ENCODE data around the gene CERS6.
A peak's percentile ranks its signal among the peaks of the same experiment; 100 is the strongest.
"Not testable (repeated sequence)": the region's sequence is repeated elsewhere in the genome, so short reads cannot be mapped to it uniquely, and the experiment has no call there.

CERS6 gene, protein sequence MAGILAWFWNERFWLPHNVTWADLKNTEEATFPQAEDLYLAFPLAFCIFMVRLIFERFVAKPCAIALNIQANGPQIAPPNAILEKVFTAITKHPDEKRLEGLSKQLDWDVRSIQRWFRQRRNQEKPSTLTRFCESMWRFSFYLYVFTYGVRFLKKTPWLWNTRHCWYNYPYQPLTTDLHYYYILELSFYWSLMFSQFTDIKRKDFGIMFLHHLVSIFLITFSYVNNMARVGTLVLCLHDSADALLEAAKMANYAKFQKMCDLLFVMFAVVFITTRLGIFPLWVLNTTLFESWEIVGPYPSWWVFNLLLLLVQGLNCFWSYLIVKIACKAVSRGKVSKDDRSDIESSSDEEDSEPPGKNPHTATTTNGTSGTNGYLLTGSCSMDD

DNA sequence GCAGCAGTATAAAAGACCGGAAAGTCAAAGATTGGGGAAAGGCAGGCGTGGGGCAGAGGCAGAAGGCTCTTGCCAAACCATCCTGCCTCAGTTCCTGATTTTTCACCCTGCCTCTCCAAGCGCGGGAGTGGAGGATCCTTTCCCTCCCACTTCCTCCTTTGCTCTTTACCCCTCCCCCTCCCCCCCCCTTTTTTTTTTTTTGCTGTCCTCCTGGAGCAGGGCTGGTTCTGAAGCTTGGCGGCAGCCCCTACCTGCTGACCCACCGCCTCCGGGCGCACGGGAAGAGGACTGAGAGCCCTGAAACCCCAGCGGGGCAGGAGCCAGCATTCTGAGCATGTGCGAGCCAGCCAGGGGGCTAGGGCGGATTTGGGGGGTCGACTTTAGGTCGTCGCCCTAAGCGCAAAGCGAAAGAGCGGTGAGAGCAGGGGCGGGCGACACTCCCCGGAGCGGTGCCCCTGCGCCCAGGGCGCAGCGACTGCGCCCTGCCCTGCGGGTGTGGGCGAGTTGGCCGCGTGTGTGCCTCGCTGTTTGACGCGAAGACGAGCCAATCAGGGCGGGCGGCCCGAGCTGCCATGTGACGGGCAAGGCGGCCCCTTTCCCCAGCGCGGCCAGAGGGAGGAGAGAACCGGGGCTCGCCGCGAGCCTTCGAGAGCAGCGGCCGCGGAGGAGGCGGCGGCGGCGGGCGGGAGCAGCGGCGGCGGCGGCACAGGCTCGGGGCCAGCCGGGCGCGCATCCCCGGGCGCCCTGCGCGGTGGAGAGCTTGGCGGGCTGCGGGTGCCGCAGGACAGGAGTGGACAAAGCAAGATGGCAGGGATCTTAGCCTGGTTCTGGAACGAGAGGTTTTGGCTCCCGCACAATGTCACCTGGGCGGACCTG lies at the start of gene CERS6:
CERS6 (plus strand) TSS at position 628 of the 876 bp plus-strand sequence; CDS start at position 805, 177 bp downstream.
- peak; percentile 91 for DNase-seq (ENCODE audit: low read depth, low spot score)

DNA sequence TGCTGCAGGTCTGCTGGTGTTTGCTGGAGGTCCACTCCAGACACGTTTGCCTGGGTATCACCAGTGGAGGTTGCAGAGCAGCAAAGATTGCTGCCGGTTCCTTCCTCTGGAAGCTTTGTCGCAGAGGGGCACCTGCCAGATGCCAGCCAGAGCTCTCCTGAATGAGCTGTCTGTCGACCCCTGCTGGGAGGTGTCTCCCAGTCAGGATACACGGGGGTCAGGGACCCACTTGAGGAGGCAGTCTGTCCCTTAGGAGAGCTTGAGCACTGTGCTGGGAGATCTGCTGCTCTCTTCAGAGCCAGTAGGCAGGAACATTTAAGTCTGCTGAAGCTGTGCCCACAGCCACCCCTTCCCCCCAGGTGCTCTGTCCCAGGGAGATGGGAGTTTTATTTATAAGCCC lies 43.8 kb upstream of the CERS6 start:
- not testable (repeated sequence) for DNase-seq (ENCODE audit: low read depth, low spot score)

GRCh38 chr2:168413101-168413500 lies 43.0 kb upstream of the CERS6 start:
- DNase-seq (ENCODE audit: low read depth, low spot score) = not testable (repeated sequence)

DNA sequence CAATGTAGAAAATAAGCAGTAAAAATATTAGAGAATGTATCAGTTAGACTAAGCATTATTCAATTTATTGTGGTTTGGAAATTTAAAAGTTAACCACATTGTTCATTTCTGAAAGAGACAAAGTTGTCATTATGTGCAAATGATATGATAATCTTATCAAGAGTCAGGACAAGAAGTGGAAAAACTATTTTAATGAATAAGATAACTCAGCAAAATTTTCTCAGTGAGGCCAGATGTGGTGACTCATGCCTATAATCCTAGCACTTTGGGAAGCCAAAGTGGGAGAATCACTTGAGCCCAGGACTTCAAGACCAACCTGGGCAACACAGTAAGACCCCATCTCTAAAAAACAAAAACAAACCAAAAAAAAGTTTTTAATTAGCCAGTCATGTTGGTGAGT lies 39.5 kb upstream of the CERS6 start:
- DNase-seq (ENCODE audit: low read depth, low spot score) = no peak

DNA sequence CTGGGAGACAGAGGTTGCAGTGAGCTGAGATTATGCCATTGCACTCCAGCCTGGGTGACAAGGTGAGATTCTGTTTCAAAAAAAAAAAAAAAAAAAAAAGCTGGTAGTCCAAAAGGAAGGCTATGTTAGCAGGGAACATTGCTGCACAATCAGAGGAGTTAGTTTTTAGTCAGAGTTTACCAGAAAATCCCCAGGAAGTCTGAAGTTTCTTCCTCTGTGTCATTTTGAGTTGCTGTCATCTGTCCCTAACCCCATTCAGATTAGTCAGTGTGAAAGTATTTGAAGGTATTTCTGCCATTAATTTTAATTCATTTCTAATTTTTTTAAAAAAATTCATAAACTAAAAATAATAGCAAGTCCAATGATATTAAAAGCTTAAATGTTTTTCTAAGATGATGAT lies 33.5 kb upstream of the CERS6 start:
- DNase-seq (ENCODE audit: low read depth, low spot score) = no peak

- no peak for DNase-seq (ENCODE audit: low read depth, low spot score)
Observed at GRCh38 chr2:168424112-168424951, 31.7 kb upstream of the CERS6 start.

- no peak for DNase-seq (ENCODE audit: low read depth, low spot score)
Observed at GRCh38 chr2:168424971-168425370, 31.1 kb upstream of the CERS6 start.

- DNase-seq (ENCODE audit: low read depth, low spot score) = no peak
Observed at GRCh38 chr2:168426861-168427260, 29.2 kb upstream of the CERS6 start.

- peak; percentile 12 for DNase-seq (ENCODE audit: low read depth, low spot score)
Observed at GRCh38 chr2:168427451-168427850, 28.6 kb upstream of the CERS6 start.

DNA sequence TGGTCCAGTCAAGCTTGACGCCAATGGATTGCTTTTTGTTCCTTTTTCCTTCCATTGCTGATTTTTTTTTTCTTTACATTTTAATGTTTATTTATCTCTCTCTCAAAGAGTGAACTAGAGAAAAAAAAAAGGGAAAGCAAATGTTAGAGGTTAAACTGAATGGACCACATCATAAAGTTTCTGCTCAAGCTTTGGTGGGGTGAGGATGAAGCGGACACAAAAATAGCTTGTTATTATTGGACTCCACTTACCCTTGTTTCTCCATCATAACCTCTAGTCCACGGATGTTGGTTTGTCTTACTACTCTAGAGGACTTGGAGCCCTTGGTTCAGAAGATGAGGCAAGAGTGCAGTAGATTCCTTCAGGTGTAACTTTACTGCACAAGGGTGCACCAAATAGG lies 27.6 kb upstream of the CERS6 start:
- DNase-seq (ENCODE audit: low read depth, low spot score) = no peak

GRCh38 chr2:168429988-168430387 lies 26.1 kb upstream of the CERS6 start:
- DNase-seq (ENCODE audit: low read depth, low spot score) = no peak

DNA sequence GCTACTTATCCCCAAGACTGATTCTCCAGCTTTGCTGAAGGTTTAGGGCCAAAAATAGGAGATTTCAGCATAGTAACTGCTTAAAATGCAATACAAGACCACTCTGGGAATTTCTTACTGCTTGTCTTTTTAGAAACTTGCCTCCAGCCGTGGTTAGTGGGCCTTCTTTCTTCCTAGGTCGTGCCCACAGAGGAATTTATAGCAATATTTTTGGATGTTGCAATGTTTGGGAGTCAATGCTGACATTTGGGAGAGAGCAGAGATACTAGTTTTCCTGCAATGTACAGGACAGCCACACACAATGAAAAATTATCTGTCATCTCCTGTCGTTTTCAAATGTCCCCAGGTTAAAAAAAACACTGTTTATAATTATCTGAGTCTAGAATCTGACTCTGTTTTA lies 25.6 kb upstream of the CERS6 start:
- no peak for DNase-seq (ENCODE audit: low read depth, low spot score)

GRCh38 chr2:168431301-168432024 lies 24.6 kb upstream of the CERS6 start:
- DNase-seq (ENCODE audit: low read depth, low spot score) = no peak

DNA sequence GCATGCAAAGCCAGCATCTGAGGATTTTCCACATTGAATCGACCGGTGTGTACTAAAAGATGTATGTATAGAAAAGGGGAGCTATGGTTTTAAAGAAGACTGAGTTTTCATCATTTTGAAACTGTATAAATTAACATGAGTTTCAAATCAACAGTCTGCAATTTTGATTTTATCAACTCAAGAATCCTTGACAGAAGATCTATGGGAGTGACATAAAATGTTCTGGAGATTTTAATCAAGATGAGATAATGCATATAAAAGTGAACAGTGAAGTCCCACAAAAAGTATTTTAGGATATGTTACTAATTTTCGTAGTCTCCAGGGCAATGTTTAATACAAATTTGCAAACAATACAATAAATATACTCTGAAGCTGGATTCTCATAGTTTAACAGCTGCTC lies 24.0 kb upstream of the CERS6 start:
- no peak for DNase-seq (ENCODE audit: low read depth, low spot score)

- no peak for DNase-seq (ENCODE audit: low read depth, low spot score)
Observed at GRCh38 chr2:168432565-168433186, 23.4 kb upstream of the CERS6 start.

DNA sequence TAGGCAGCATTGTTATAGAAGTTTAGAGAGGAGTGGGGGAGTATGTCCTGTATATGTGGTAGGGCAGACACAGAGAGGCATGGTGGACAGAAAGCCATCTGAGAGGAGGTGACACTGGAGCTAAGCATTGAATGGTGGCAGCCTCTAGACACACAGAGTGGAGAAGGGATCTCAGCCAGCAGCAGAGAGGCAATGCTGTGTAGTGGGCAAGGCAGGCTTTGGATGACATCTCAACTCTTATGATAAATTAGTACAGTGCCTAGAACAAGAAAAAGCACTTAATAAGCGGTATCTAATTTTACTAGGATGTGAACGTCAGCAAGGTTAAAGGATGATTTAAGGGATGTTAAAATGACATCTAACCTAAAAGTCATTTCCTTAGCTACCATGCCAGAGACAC lies 22.5 kb upstream of the CERS6 start:
- no peak for DNase-seq (ENCODE audit: low read depth, low spot score)

GRCh38 chr2:168434146-168434545 lies 21.9 kb upstream of the CERS6 start:
- no peak for DNase-seq (ENCODE audit: low read depth, low spot score)

- no peak for DNase-seq (ENCODE audit: low read depth, low spot score)
Observed at GRCh38 chr2:168436840-168437239, 19.2 kb upstream of the CERS6 start.

DNA sequence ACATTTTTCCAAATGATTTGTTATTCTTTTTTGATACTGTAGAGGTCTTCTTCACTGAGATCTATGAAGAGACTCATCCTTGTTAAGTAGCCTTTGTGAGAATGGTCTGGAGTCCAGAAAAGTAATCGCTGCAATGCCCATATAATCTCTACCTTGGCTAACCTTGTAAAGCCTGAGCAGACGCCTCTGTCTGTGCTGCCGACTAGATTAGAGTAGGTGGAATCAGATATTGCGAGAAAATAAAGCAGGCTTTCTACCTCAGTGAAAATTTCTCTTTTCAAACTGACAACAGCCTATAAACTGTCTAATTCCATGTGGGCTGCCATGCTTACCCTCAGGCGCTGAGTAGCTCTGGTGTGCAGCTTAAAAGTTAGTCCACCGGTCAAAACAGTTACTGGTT lies 17.5 kb upstream of the CERS6 start:
- no peak for DNase-seq (ENCODE audit: low read depth, low spot score)

DNA sequence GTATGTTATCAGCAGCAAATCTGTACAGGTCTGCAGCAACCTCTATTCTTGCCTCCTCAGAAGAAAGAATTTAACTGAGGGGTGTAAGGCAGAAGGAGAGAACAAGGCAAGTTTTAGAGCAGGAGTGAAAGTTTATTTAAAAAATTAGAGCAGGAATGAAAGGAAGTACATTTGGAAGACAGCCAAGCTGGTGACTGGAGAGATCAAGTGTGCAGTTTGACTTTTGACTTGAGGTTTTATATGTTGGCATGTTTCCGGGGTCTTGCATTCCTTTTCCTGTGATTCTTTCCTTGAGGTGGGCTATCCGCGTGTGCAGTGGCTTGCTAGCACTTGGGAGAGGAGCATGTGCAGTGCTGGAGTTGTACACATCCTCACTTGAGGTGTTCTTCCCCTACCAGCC lies 16.5 kb upstream of the CERS6 start:
- no peak for DNase-seq (ENCODE audit: low read depth, low spot score)
